Measurements from ENCODE around the gene PPP4R4.
"Not testable (repeated sequence)": the region's sequence is repeated elsewhere in the genome, so short reads cannot be mapped to it uniquely, and the experiment has no call there.

GRCh38 chr14:94218198-94218886, 44.2 kb downstream of the PPP4R4 start:
- not testable (repeated sequence) for TF ChIP-seq POLR2AphosphoS5 (IDR thresholded peaks at IDR 0.05; ENCODE audit: low read depth, low read length); POLR2A (IDR thresholded peaks at IDR 0.05; ENCODE audit: low read depth, low read length); TAF1 (IDR thresholded peaks at IDR 0.05; ENCODE audit: borderline replicate concordance, low read depth, low read length)
